Stomach (tissue), 4 donors: ENCODE data around the gene EME2.

Experiments used
- EP300 ChIP-seq: sonication (generic); formaldehyde crosslinking; IDR thresholded peaks from one replicate; pipeline ENCODE4 v1.6.1; 2017; ENCODE audit warnings: antibody characterized with exemption
- POLR2A ChIP-seq, 4 donors: fragments of 450-650 bp; IDR thresholded peaks; one replicate each; pipeline ENCODE4 v1.6.1; 2016; ENCODE audit warnings: antibody characterized with exemption in 4 of 4, control low read depth in 2 of 4, mild to moderate bottlenecking in 1 of 4, moderate library complexity in 1 of 4
- POLR2AphosphoS5 ChIP-seq, 3 donors: sonication (generic); formaldehyde crosslinking; IDR thresholded peaks; one replicate each; pipeline ENCODE4 v1.6.1; 2016; ENCODE audit warnings: antibody characterized with exemption in 3 of 3
- TF ChIP-seq, protein P1 (sequence below), 7 experiments: fragments of 450-650 bp in 4 of 7; fragments of 200-600 bp in 3 of 7; sonication (generic) in 3 of 7; IDR thresholded peaks; one replicate each; pipeline ENCODE4 v1.5.1; 2016 to 2019; ENCODE audit warnings: antibody characterized with exemption in 7 of 7, control low read depth in 2 of 7, mild to moderate bottlenecking in 1 of 7

DNA sequence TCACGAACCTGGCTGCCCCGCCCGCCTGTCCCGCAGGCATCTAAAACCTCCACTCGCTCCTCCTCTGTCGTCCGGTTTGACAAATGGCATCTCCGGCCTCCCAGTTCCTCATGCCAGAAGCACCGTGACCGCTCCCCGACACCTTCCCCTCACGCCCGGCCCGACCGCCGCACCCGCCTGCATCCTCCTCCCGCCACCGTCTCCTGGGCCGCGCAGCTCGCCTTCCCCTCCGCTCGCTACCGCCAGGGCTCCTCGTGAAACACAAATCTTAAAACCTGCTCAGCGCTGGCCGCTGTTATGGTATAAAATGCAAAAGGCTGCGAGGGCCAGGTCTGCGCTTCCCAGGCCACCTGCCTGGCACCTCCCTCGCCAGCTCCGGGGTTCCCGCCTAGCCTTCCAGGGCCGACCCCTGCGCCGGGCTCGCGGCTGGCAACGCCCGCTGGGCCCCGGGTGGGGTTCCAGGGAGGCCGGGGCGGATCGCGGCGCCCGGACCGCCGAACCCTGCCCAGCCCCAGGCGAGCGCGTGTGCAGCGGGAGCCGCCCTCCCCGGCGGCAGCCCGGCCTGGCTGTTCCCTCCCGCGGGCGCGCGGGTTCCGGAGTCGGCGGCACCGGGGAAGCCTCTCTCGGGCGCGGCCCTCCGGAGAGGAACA, 9.3 kb downstream of the EME2 start:
- TF ChIP-seq, protein P1, sequence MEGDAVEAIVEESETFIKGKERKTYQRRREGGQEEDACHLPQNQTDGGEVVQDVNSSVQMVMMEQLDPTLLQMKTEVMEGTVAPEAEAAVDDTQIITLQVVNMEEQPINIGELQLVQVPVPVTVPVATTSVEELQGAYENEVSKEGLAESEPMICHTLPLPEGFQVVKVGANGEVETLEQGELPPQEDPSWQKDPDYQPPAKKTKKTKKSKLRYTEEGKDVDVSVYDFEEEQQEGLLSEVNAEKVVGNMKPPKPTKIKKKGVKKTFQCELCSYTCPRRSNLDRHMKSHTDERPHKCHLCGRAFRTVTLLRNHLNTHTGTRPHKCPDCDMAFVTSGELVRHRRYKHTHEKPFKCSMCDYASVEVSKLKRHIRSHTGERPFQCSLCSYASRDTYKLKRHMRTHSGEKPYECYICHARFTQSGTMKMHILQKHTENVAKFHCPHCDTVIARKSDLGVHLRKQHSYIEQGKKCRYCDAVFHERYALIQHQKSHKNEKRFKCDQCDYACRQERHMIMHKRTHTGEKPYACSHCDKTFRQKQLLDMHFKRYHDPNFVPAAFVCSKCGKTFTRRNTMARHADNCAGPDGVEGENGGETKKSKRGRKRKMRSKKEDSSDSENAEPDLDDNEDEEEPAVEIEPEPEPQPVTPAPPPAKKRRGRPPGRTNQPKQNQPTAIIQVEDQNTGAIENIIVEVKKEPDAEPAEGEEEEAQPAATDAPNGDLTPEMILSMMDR (IDR thresholded peaks at IDR 0.05) = peak in 1 of 7 experiments; percentile 6
- TF ChIP-seq POLR2A (IDR thresholded peaks at IDR 0.05) (no peak), POLR2AphosphoS5 (IDR thresholded peaks at IDR 0.05) (no peak), EP300 (no peak)
